GM23338 (cell line): ENCODE measurements around the gene PLA2G4B. TPM values are rescaled to one million over a fixed set of nuclear protein-coding genes. Genes with fewer than 3 reads are reported as not detected.

Experiments used
- ATAC-seq: fragments of 200-7000 bp; cut with Tn5 transposase; 3 replicates; pipeline ENCODE4 v1.9.1; 2020
- DNase-seq: peaks from one replicate; pipeline ENCODE4 v3.0.0-alpha.2; 2015; ENCODE audit warnings: low spot score
- H2AFZ ChIP-seq: fragments of 200-600 bp; sonication (generic); 2 replicates; pipeline ENCODE4 v1.8.0; 2016; ENCODE audit warnings: antibody characterized with exemption, mild to moderate bottlenecking, moderate library complexity
- H3F3A ChIP-seq: fragments of 200-600 bp; sonication (generic); replicated peaks from 2 replicates; pipeline ENCODE4 v1.8.0; 2017; ENCODE audit warnings: antibody characterized with exemption, mixed run types, low read depth
- H3K27ac ChIP-seq: fragments of 200-600 bp; sonication (generic); 2 replicates; pipeline ENCODE4 v1.6.1; 2016; ENCODE audit warnings: low read depth
- H3K27me3 ChIP-seq: fragments of 200-600 bp; sonication (generic); 2 replicates; pipeline ENCODE4 v1.8.0; 2016; ENCODE audit warnings: mild to moderate bottlenecking, mixed run types, moderate library complexity; ENCODE audit not compliant: insufficient read depth
- H3K36me3 ChIP-seq: fragments of 200-600 bp; sonication (generic); 2 replicates; pipeline ENCODE4 v1.8.0; 2016; ENCODE audit warnings: mild to moderate bottlenecking; ENCODE audit not compliant: insufficient read depth
- H3K4me1 ChIP-seq: fragments of 200-600 bp; sonication (generic); 2 replicates; pipeline ENCODE4 v1.8.0; 2016; ENCODE audit warnings: mild to moderate bottlenecking, moderate library complexity; ENCODE audit not compliant: insufficient read depth
- H3K4me2 ChIP-seq: fragments of 200-600 bp; sonication (generic); 2 replicates; pipeline ENCODE4 v1.7.1; 2017; ENCODE audit warnings: mixed run types
- H3K4me3 ChIP-seq: fragments of 200-600 bp; sonication (generic); 2 replicates; pipeline ENCODE4 v1.6.1; 2016; ENCODE audit warnings: mixed run types
- H3K79me2 ChIP-seq: fragments of 200-600 bp; sonication (generic); replicated peaks from 2 replicates; pipeline ENCODE4 v1.8.0; 2017; ENCODE audit warnings: mild to moderate bottlenecking; ENCODE audit not compliant: insufficient read depth
- H3K9me2 ChIP-seq: fragments of 200-600 bp; sonication (generic); 2 replicates; pipeline ENCODE4 v1.8.0; 2017; ENCODE audit not compliant: insufficient read depth
- H4K20me1 ChIP-seq: fragments of 200-600 bp; sonication (generic); replicated peaks from 2 replicates; pipeline ENCODE4 v1.8.0; 2017; ENCODE audit warnings: mild to moderate bottlenecking; ENCODE audit not compliant: insufficient read depth
- H3K27ac Mint-ChIP-seq: 2 replicates; pipeline ENCODE4 v1.8.0; 2020; ENCODE audit warnings: inconsistent platforms, mild to moderate bottlenecking, moderate library complexity, mixed read lengths
- H3K27me3 Mint-ChIP-seq: 3 replicates; pipeline ENCODE4 v1.8.0; 2022; ENCODE audit warnings: low read depth, mild to moderate bottlenecking, moderate library complexity, mixed read lengths, inconsistent platforms; ENCODE audit not compliant: insufficient read depth, poor library complexity
- H3K36me3 Mint-ChIP-seq: 3 replicates; pipeline ENCODE4 v1.8.0; 2021; ENCODE audit warnings: low read depth, mild to moderate bottlenecking, inconsistent platforms, moderate library complexity, mixed read lengths
- H3K4me1 Mint-ChIP-seq: 3 replicates; pipeline ENCODE4 v1.8.0; 2020; ENCODE audit warnings: mild to moderate bottlenecking, inconsistent platforms, mixed read lengths
- H3K4me3 Mint-ChIP-seq: 3 replicates; pipeline ENCODE4 v1.8.0; 2021; ENCODE audit warnings: moderate library complexity, mild to moderate bottlenecking, inconsistent platforms, mixed read lengths
- H3K9me3 Mint-ChIP-seq: 3 replicates; pipeline ENCODE4 v1.8.0; 2020; ENCODE audit warnings: moderate library complexity, mild to moderate bottlenecking, inconsistent platforms, mixed read lengths
- CREB1 ChIP-seq: fragments of 250-450 bp; sonication (Bioruptor Pico); IDR thresholded peaks from 2 replicates; pipeline ENCODE4 v1.5.0; 2020; ENCODE audit warnings: low read depth, mild to moderate bottlenecking, moderate library complexity
- EZH2 ChIP-seq: fragments of 200-600 bp; sonication (generic); IDR thresholded peaks from one replicate; pipeline ENCODE4 v1.8.0; 2017; ENCODE audit warnings: antibody characterized with exemption, mild to moderate bottlenecking, low read depth; ENCODE audit not compliant: unreplicated experiment
- EZH2phosphoT487 ChIP-seq: fragments of 200-600 bp; sonication (generic); IDR thresholded peaks from one replicate; pipeline ENCODE4 v1.8.1; 2018; ENCODE audit warnings: antibody characterized with exemption; ENCODE audit not compliant: unreplicated experiment
- JUNB ChIP-seq: IDR thresholded peaks from one replicate; pipeline ENCODE4 v1.6.1; 2016; ENCODE audit warnings: antibody characterized with exemption; ENCODE audit not compliant: unreplicated experiment
- NANOG ChIP-seq: IDR thresholded peaks from 2 replicates; pipeline ENCODE4 v1.6.1; 2016; ENCODE audit warnings: antibody characterized with exemption, borderline replicate concordance
- POLR2AphosphoS5 ChIP-seq: IDR thresholded peaks from 2 replicates; pipeline ENCODE4 v1.6.1; 2016; ENCODE audit warnings: antibody characterized with exemption, low read depth
- STAT1 ChIP-seq: IDR thresholded peaks from one replicate; pipeline ENCODE4 v1.6.1; 2016; ENCODE audit warnings: antibody characterized with exemption; ENCODE audit not compliant: unreplicated experiment
- ZNF114 ChIP-seq: fragments of 250-450 bp; sonication (Bioruptor Pico); IDR thresholded peaks from 2 replicates; pipeline ENCODE4 v1.5.0; 2020; ENCODE audit warnings: mild to moderate bottlenecking, moderate library complexity
- ZNF331 ChIP-seq: fragments of 250-450 bp; sonication (Bioruptor Pico); IDR thresholded peaks from 2 replicates; pipeline ENCODE4 v1.5.0; 2020; ENCODE audit warnings: low read depth, mild to moderate bottlenecking, moderate library complexity
- polyA plus RNA-seq: library from polyadenylated mRNA; unstranded; fragments of >200 nt; fragmentation: Nextera tagmentation; extraction: Ambion mirVana; gene quantifications from 2 replicates; pipeline ENCODE4 v1.2.1, GENCODE V29; 2016
- total RNA-seq: library from RNA; depleted of rRNA; stranded (reverse); fragments of >200 nt; shearing (Covaris generic); gene quantifications from 2 replicates; pipeline ENCODE4 v1.2.3, GENCODE V29; 2014
- TF ChIP-seq, protein P1 (sequence below): IDR thresholded peaks from 2 replicates; pipeline ENCODE4 v1.6.1; 2016; ENCODE audit warnings: antibody characterized with exemption
- TF ChIP-seq, protein P2 (sequence below): IDR thresholded peaks from one replicate; pipeline ENCODE4 v1.6.1; 2018; ENCODE audit warnings: antibody characterized with exemption; ENCODE audit not compliant: unreplicated experiment
- TF ChIP-seq, protein P3 (sequence below): fragments of 250-450 bp; sonication (Bioruptor Pico); IDR thresholded peaks from 2 replicates; pipeline ENCODE4 v1.5.0; 2020; ENCODE audit warnings: mild to moderate bottlenecking, moderate library complexity
- TF ChIP-seq, protein P4 (sequence below), 2 experiments: fragments of 200-600 bp in 1 of 2; sonication (generic) in 1 of 2; conservative IDR thresholded peaks; 2 replicates each; pipeline versions ENCODE4 v1.5.1 to v1.6.1; 2016 to 2017; ENCODE audit warnings: antibody characterized with exemption in 2 of 2, low read depth in 2 of 2, mild to moderate bottlenecking in 2 of 2, moderate library complexity in 1 of 2

PLA2G4B gene
- total and polyA plus RNA-seq, 2 experiments from 2014 or later = 4.4 to 9.6 TPM

DNA sequence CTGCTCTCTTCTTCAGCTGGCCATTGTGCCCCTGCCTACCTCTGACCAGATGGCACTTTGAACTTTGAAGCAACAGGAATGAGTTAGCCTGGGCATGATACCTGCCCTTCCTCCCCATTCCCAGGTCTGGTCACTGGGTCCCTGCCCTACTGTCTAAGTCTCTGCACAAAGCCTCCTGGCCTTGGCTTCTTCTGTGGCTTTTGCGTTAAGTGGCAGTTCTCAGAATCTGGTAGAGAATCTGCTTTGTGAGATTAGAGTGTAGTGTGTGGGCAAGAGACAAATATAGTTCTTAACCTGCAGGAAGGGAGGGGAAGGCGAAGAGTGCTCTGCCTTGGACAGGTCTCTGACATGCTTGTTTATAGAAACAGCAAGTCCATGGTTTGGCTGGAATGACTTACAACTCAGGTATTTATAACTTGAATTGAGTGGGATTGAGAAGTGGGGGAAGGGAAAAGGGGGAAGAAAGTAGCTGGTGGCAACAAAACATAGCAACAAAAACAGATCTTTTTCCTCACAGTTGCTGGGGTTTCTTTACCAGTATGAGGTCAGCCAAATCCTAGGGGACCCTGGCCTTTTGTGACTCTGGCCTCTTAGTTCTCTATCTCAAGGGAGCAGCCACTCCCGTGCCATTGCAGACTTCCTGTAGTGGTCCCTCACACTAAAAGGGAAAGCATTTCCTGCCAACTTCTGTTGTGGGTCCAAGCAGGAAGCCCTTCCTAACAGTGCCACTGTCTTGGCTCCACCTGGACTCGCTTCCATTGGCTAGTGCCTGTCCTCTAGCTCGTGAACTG, 47.7 kb upstream of the PLA2G4B start:
- Histone ChIP-seq H3K4me2 (peak overlapping the region; percentile 24), H3K4me3 (no peak overlapping the region)

More for the DNA sequence above, 47.7 kb upstream of the PLA2G4B start:
- H3K4me3 Mint-ChIP-seq = no peak overlapping the region
- no peaks in the 10 kb centered on the region; the same call in 2 of the 3 replicates for H3K36me3 Mint-ChIP-seq
- no peaks in the 10 kb centered on the region; the same call in 1 of the 2 replicates for H3F3A ChIP-seq
- H3K9me2 ChIP-seq = no peaks in the 10 kb centered on the region
- H3K27ac ChIP-seq = no peak overlapping the region
- H3K36me3 ChIP-seq = no peaks in the 10 kb centered on the region
- TF ChIP-seq POLR2AphosphoS5 = no peak
- no peak for TF ChIP-seq EZH2phosphoT487
- no peak for TF ChIP-seq JUNB
- TF ChIP-seq STAT1 = no peak
- TF ChIP-seq ZNF331 = no peak
- TF ChIP-seq ZNF114 (CRISPR knock-in tag) = no peak
- TF ChIP-seq, protein P1, sequence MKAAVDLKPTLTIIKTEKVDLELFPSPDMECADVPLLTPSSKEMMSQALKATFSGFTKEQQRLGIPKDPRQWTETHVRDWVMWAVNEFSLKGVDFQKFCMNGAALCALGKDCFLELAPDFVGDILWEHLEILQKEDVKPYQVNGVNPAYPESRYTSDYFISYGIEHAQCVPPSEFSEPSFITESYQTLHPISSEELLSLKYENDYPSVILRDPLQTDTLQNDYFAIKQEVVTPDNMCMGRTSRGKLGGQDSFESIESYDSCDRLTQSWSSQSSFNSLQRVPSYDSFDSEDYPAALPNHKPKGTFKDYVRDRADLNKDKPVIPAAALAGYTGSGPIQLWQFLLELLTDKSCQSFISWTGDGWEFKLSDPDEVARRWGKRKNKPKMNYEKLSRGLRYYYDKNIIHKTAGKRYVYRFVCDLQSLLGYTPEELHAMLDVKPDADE = no peak
- TF ChIP-seq, protein P2, sequence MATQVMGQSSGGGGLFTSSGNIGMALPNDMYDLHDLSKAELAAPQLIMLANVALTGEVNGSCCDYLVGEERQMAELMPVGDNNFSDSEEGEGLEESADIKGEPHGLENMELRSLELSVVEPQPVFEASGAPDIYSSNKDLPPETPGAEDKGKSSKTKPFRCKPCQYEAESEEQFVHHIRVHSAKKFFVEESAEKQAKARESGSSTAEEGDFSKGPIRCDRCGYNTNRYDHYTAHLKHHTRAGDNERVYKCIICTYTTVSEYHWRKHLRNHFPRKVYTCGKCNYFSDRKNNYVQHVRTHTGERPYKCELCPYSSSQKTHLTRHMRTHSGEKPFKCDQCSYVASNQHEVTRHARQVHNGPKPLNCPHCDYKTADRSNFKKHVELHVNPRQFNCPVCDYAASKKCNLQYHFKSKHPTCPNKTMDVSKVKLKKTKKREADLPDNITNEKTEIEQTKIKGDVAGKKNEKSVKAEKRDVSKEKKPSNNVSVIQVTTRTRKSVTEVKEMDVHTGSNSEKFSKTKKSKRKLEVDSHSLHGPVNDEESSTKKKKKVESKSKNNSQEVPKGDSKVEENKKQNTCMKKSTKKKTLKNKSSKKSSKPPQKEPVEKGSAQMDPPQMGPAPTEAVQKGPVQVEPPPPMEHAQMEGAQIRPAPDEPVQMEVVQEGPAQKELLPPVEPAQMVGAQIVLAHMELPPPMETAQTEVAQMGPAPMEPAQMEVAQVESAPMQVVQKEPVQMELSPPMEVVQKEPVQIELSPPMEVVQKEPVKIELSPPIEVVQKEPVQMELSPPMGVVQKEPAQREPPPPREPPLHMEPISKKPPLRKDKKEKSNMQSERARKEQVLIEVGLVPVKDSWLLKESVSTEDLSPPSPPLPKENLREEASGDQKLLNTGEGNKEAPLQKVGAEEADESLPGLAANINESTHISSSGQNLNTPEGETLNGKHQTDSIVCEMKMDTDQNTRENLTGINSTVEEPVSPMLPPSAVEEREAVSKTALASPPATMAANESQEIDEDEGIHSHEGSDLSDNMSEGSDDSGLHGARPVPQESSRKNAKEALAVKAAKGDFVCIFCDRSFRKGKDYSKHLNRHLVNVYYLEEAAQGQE = no peak
- no peak for TF ChIP-seq NANOG
- TF ChIP-seq, protein P3, sequence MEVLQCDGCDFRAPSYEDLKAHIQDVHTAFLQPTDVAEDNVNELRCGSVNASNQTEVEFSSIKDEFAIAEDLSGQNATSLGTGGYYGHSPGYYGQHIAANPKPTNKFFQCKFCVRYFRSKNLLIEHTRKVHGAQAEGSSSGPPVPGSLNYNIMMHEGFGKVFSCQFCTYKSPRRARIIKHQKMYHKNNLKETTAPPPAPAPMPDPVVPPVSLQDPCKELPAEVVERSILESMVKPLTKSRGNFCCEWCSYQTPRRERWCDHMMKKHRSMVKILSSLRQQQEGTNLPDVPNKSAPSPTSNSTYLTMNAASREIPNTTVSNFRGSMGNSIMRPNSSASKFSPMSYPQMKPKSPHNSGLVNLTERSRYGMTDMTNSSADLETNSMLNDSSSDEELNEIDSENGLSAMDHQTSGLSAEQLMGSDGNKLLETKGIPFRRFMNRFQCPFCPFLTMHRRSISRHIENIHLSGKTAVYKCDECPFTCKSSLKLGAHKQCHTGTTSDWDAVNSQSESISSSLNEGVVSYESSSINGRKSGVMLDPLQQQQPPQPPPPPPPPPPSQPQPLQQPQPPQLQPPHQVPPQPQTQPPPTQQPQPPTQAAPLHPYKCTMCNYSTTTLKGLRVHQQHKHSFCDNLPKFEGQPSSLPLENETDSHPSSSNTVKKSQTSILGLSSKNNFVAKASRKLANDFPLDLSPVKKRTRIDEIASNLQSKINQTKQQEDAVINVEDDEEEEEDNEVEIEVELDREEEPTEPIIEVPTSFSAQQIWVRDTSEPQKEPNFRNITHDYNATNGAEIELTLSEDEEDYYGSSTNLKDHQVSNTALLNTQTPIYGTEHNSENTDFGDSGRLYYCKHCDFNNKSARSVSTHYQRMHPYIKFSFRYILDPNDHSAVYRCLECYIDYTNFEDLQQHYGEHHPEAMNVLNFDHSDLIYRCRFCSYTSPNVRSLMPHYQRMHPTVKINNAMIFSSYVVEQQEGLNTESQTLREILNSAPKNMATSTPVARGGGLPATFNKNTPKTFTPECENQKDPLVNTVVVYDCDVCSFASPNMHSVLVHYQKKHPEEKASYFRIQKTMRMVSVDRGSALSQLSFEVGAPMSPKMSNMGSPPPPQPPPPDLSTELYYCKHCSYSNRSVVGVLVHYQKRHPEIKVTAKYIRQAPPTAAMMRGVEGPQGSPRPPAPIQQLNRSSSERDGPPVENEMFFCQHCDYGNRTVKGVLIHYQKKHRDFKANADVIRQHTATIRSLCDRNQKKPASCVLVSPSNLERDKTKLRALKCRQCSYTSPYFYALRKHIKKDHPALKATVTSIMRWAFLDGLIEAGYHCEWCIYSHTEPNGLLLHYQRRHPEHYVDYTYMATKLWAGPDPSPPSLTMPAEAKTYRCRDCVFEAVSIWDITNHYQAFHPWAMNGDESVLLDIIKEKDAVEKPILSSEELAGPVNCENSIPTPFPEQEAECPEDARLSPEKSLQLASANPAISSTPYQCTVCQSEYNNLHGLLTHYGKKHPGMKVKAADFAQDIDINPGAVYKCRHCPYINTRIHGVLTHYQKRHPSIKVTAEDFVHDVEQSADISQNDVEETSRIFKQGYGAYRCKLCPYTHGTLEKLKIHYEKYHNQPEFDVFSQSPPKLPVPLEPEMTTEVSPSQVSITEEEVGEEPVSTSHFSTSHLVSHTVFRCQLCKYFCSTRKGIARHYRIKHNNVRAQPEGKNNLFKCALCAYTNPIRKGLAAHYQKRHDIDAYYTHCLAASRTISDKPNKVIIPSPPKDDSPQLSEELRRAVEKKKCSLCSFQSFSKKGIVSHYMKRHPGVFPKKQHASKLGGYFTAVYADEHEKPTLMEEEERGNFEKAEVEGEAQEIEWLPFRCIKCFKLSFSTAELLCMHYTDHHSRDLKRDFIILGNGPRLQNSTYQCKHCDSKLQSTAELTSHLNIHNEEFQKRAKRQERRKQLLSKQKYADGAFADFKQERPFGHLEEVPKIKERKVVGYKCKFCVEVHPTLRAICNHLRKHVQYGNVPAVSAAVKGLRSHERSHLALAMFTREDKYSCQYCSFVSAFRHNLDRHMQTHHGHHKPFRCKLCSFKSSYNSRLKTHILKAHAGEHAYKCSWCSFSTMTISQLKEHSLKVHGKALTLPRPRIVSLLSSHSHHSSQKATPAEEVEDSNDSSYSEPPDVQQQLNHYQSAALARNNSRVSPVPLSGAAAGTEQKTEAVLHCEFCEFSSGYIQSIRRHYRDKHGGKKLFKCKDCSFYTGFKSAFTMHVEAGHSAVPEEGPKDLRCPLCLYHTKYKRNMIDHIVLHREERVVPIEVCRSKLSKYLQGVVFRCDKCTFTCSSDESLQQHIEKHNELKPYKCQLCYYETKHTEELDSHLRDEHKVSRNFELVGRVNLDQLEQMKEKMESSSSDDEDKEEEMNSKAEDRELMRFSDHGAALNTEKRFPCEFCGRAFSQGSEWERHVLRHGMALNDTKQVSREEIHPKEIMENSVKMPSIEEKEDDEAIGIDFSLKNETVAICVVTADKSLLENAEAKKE (CRISPR knock-in tag) = no peak
- TF ChIP-seq, protein P4, sequence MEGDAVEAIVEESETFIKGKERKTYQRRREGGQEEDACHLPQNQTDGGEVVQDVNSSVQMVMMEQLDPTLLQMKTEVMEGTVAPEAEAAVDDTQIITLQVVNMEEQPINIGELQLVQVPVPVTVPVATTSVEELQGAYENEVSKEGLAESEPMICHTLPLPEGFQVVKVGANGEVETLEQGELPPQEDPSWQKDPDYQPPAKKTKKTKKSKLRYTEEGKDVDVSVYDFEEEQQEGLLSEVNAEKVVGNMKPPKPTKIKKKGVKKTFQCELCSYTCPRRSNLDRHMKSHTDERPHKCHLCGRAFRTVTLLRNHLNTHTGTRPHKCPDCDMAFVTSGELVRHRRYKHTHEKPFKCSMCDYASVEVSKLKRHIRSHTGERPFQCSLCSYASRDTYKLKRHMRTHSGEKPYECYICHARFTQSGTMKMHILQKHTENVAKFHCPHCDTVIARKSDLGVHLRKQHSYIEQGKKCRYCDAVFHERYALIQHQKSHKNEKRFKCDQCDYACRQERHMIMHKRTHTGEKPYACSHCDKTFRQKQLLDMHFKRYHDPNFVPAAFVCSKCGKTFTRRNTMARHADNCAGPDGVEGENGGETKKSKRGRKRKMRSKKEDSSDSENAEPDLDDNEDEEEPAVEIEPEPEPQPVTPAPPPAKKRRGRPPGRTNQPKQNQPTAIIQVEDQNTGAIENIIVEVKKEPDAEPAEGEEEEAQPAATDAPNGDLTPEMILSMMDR (conservative IDR thresholded peaks at IDR 0.05; ENCODE audit: low read depth in 2 of 2) = no peak
- TF ChIP-seq EZH2 = no peak
- TF ChIP-seq CREB1 (CRISPR knock-in tag) = no peak
- H3K27ac Mint-ChIP-seq = no peak overlapping the region; the same call in 1 of the 2 replicates
- H3K79me2 ChIP-seq = no peaks in the 10 kb centered on the region; the same call in 1 of the 2 replicates
- H3K27me3 Mint-ChIP-seq = peaks cover 8% of the 10 kb centered on the region
- H3K4me1 ChIP-seq = peaks cover 35% of the 10 kb centered on the region
- no peak overlapping the region for H2AFZ ChIP-seq
- peak; percentile 27 for DNase-seq
- H3K27me3 ChIP-seq = no peaks in the 10 kb centered on the region
- peaks cover 36% of the 10 kb centered on the region for H3K4me1 Mint-ChIP-seq
- H3K9me3 Mint-ChIP-seq = no peaks in the 10 kb centered on the region
- peak; percentile 17; the same call in 2 of the 3 replicates for ATAC-seq
- no peaks in the 10 kb centered on the region for H4K20me1 ChIP-seq
